Heart left ventricle (tissue), 16 donors: ENCODE measurements around the gene TARS2. TPM values are rescaled to one million over a fixed set of nuclear protein-coding genes. Genes with fewer than 3 reads are reported as not detected.

Experiments
- ATAC-seq, 4 donors: fragments of 200-7000 bp; cut with Tn5 transposase; one replicate each; pipeline ENCODE4 v1.9.1; 2020 to 2022; ENCODE audit warnings: moderate library complexity in 4 of 4, mild to moderate bottlenecking in 3 of 4, moderate number of reproducible peaks in 1 of 4
- DNase-seq, 5 donors: peaks; one replicate each; pipeline ENCODE4 v3.0.0-alpha.2; 2020
- H3K27ac ChIP-seq, 12 donors: fragments of 200-600 bp; sonication (generic) in 4 of 12; one replicate each; pipeline versions ENCODE4 v1.5.0 to v1.8.0; 2016 to 2022; ENCODE audit warnings: mild to moderate bottlenecking in 2 of 12
- H3K27me3 ChIP-seq, 9 donors: fragments of 200-600 bp; sonication (generic) in 2 of 9; one replicate each; pipeline versions ENCODE4 v1.5.1 to v1.8.0; 2016 to 2022; ENCODE audit warnings: mild to moderate bottlenecking in 3 of 9
- H3K36me3 ChIP-seq, 9 donors: fragments of 200-600 bp; sonication (generic) in 2 of 9; one replicate each; pipeline versions ENCODE4 v1.5.0 to v1.8.0; 2018 to 2022; ENCODE audit warnings: mild to moderate bottlenecking in 2 of 9
- H3K4me1 ChIP-seq, 12 donors: fragments of 200-600 bp; sonication (generic) in 4 of 12; one replicate each; pipeline versions ENCODE4 v1.5.0 to v1.8.0; 2016 to 2022; ENCODE audit warnings: mild to moderate bottlenecking in 3 of 12
- H3K4me3 ChIP-seq, 12 donors: fragments of 200-600 bp; sonication (generic) in 4 of 12; one replicate each; pipeline versions ENCODE4 v1.5.0 to v1.8.0; 2017 to 2022; ENCODE audit warnings: mild to moderate bottlenecking in 9 of 12, moderate library complexity in 4 of 12
- H3K9me3 ChIP-seq, 12 donors: fragments of 200-600 bp; sonication (generic) in 4 of 12; one replicate each; pipeline versions ENCODE4 v1.5.0 to v1.8.0; 2016 to 2022; ENCODE audit warnings: mild to moderate bottlenecking in 1 of 12
- CTCF ChIP-seq, 12 donors: fragments of 200-600 bp; sonication (generic) in 4 of 12; IDR thresholded peaks; one replicate each; pipeline versions ENCODE4 v1.5.0 to v1.8.0; 2018 to 2022; ENCODE audit warnings: antibody characterized with exemption in 12 of 12, mild to moderate bottlenecking in 5 of 12
- POLR2A ChIP-seq, 2 donors: fragments of 450-650 bp; IDR thresholded peaks; one replicate each; pipeline ENCODE4 v1.6.1; 2017; ENCODE audit warnings: antibody characterized with exemption in 2 of 2, mild to moderate bottlenecking in 2 of 2, moderate library complexity in 2 of 2
- WGBS, 4 donors: extraction: QIAGEN DNeasy Blood & Tissue Kit in 2 of 4; methylation state at CpG; one replicate each; pipeline versions ENCODE4 v1.1.5 to v1.1.7; 2013 to 2018; 5-methylcytosine and 5-hydroxymethylcytosine counted together
- intact Hi-C, 10 donors: fragments of 100-400 bp; cut with DNase I; formaldehyde crosslinking; loops; one replicate each; pipeline versions ENCODE4 v1.11.1 to v1.14.2; 2022
- polyA plus RNA-seq, 2 donors: library from polyadenylated mRNA; stranded (reverse); fragments of 200-250 nt; gene quantifications; one replicate each; pipeline ENCODE4 v1.2.3, GENCODE V29; 2013
- total RNA-seq, 9 donors: library from RNA; depleted of rRNA in 2 of 9; stranded (reverse); fragments of >200 nt in 2 of 9; fragmentation: NEBNext Ultra II Directional in 3 of 9; extraction: Animal tissue kit (Norgen Biotek cat#: 25700) in 3 of 9; gene quantifications; one replicate each; pipeline versions ENCODE4 v1.1.0 to v1.2.4, GENCODE V29; 2016 to 2023
- donor health status: ischemic (EF 13 %, LVEDD 7.1; RV severe dilation, severe dysfunction).
- donor health status: healthy with polysubstance abuse.
- donor health status: DM: no; HTN: yes; CAD: no.
- donor health status: DM: no; HTN: no; CAD: no.
- donor health status: ischemic (EF 25% LVEDD 6.9; RV normal size, moderate dysfunction).
- donor health status: ischemic (EF 25% LVEDD 5.7; RV mildly dilated, moderate dysfunction).
- donor health status: healthy.
- donor health status: DM: yes; HTN: yes; CAD: no.
- donor health status: ischemic (EF 35%, LVEDD 5.7; RV mildly dilated, moderate dysfunction).
- donor health status: nonischemic (EF 11% LVEDD 7.7; RV severe dilation, severe dysfunction).
- donor health status: DM: yes; HTN: yes; CAD: no.
- donor health status: PGD.
- donor health status: ischemic (EF 29% LVEDD 5.4; RV normal size, mild dysfunction).
- donor health status: nonischemic (EF 23%, LVEDD 6.1; RV moderate dilation, normal function).

The TARS2 gene
- total and polyA plus RNA-seq, 11 donors, result 21.9 to 46.5 (median 28.9) TPM

- Histone ChIP-seq H3K9me3 (no peaks in the 10 kb centered on the region), H3K4me3 (no peak overlapping the region), H3K4me1 (peaks cover 0 to 1% (median 0%) of the 10 kb centered on the region in 12 donors), H3K36me3 (peaks cover 0 to 96% (median 86%) of the 10 kb centered on the region in 9 donors), H3K27ac (no peak overlapping the region), H3K27me3 (no peaks in the 10 kb centered on the region)
- DNase-seq (peak in 4 of 5 donors; percentile 28 to 56 (median 46)), ATAC-seq (peak in 3 of 4 donors; percentile 58 to 67 (median 67))
- TF ChIP-seq POLR2A (IDR thresholded peaks at IDR 0.05) (no peak), CTCF (IDR thresholded peaks at IDR 0.05) (peak; percentile 57 to 85 (median 80))
- intact Hi-C loops, result loop anchor here in 8 of 10 donors (1.0 to 10.0 kb wide), 7 partner anchors 68 to 350 kb away; partner anchors contain the start of gene ENSA (in 3 of the 8)
- WGBS, 4 donors, result 36 to 46% (median 43%) methylated on average over 4 of the region's 4 CpGs
Observed at GRCh38 chr1:150464422-150464826, 22.8 kb upstream of the TARS2 start.

- no peak for TF ChIP-seq POLR2A (IDR thresholded peaks at IDR 0.05)
- TF ChIP-seq CTCF (IDR thresholded peaks at IDR 0.05), result no peak
- no peak for ATAC-seq
- H3K4me3 ChIP-seq, result no peak overlapping the region
- no peak overlapping the region for H3K27ac ChIP-seq
- H3K27me3 ChIP-seq, result no peaks in the 10 kb centered on the region
- H3K36me3 ChIP-seq, result peaks cover 0 to 96% (median 81%) of the 10 kb centered on the region in 9 donors
- intact Hi-C loops, result loop anchor here in 6 of 10 donors (5.0 to 10.0 kb wide), 4 partner anchors 65 to 348 kb away; partner anchors contain the start of gene ENSA (in 2 of the 6)
- no peak for DNase-seq
- H3K9me3 ChIP-seq, result no peaks in the 10 kb centered on the region
- H3K4me1 ChIP-seq, result peaks cover 0 to 14% (median 0%) of the 10 kb centered on the region in 12 donors
Observed at GRCh38 chr1:150466964-150467363, 20.3 kb upstream of the TARS2 start.

GRCh38 chr1:150469291-150469690 is 17.9 kb upstream of the TARS2 start:
- TF ChIP-seq CTCF (IDR thresholded peaks at IDR 0.05) (no peak), POLR2A (IDR thresholded peaks at IDR 0.05) (no peak)
- no peaks in the 10 kb centered on the region for H3K9me3 ChIP-seq
- H3K4me1 ChIP-seq, result peaks cover 0 to 26% (median 6%) of the 10 kb centered on the region in 12 donors
- intact Hi-C loops, result loop anchor here in 6 of 10 donors (5.0 to 10.0 kb wide), 4 partner anchors 63 to 346 kb away; partner anchors contain the start of gene ENSA (in 2 of the 6)
- no peak overlapping the region for H3K4me3 ChIP-seq
- ATAC-seq (no peak), DNase-seq (no peak)
- WGBS, 4 donors, result 63 to 78% (median 72%) methylated on average over 1 of the region's 1 CpG
- H3K27ac ChIP-seq, result peak overlapping the region in 2 of 12 donors; percentile 13 to 65
- H3K27me3 ChIP-seq, result no peaks in the 10 kb centered on the region
- peaks cover 0 to 94% (median 79%) of the 10 kb centered on the region in 9 donors for H3K36me3 ChIP-seq

GRCh38 chr1:150472601-150473200 is 14.5 kb upstream of the TARS2 start:
- Histone ChIP-seq H3K27me3 (no peaks in the 10 kb centered on the region), H3K4me1 (peaks cover 0 to 41% (median 17%) of the 10 kb centered on the region in 12 donors), H3K36me3 (peaks cover 0 to 63% (median 46%) of the 10 kb centered on the region in 9 donors), H3K27ac (peak overlapping the region in 5 of 12 donors; percentile 7 to 51 (median 9)), H3K4me3 (no peak overlapping the region), H3K9me3 (no peaks in the 10 kb centered on the region)
- no peak for DNase-seq
- ATAC-seq, result no peak
- 91 to 97% (median 93%) methylated on average over 9 to 10 of the region's 10 CpGs for WGBS, 4 donors
- TF ChIP-seq CTCF (IDR thresholded peaks at IDR 0.05), result no peak
- no peak for TF ChIP-seq POLR2A (IDR thresholded peaks at IDR 0.05)
- intact Hi-C loops, result loop anchor here in 3 of 10 donors (5.0 kb wide), 3 partner anchors 45 to 65 kb away; partner anchors contain the start of gene FALEC (in 1 of the 3)
